CD4-positive, alpha-beta T cell treated with Interleukin-6 for 4 hours (primary cell): ENCODE measurements around the gene DIRAS3.
"Not testable (repeated sequence)": the region's sequence is repeated elsewhere in the genome, so short reads cannot be mapped to it uniquely, and the experiment has no call there.

ENCODE experiments used
- DNase-seq: peaks from one replicate; pipeline ENCODE4 v3.0.0-alpha.2; 2020; ENCODE audit warnings: mixed read lengths

Gene DIRAS3

DNA sequence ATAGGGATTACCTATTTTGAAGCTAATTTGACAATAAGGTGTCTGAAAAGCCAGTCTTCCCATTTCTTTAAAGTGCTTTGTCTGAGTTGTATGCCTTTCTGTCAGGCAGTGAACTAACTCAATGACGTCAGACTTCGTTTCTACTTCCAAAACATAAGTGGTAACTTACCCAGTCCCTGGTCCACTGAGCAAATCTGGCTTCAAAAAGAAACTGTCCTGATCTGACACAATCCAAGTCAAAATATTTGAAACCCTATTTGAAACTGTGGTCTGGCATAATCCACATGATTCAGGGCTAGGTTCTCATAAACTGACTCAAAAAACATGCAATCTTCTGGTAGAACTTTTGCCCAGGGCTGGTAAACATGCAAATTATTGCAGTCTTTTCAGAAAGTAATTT, 34.0 kb downstream of the DIRAS3 start:
- no peak for DNase-seq

DNA sequence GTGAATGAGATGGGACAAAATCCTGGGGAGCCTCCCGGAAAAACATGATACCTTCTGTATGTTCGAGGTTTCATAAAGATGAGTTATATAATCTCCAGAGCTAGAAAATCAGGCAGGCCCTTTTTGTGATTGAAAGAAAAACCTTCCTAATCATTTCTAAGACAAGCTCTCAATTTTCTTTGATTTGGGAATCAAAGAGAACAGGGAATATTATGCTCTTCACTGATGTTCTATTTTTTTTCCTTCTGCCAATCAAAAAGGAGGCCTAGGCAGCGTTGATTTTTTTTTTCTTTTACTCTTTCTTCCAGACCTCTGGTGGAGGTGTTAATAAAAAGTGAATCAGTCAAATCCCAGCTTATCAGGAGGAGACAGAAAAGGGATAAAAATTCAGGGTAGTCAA, 34.5 kb downstream of the DIRAS3 start:
- no peak for DNase-seq

DNA sequence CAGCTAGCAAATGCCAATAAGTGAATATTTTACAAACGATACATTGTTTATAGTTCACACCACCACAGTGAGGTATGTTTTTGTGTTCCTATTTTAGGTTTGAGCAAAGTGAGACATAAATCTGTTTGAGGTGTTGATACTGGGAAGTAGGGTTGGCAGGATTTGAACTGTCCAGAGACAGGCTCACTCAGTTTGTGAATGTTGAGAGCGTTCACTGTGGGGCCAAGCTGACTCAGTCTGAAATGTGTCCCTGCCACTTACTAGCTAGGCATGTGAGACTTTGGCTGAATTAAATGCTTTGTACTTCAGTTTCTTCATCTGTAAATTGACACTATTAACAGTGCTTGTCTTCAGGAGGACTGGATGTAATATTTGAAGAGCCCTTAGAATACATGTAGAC, 35.1 kb downstream of the DIRAS3 start:
- DNase-seq: no peak

DNA sequence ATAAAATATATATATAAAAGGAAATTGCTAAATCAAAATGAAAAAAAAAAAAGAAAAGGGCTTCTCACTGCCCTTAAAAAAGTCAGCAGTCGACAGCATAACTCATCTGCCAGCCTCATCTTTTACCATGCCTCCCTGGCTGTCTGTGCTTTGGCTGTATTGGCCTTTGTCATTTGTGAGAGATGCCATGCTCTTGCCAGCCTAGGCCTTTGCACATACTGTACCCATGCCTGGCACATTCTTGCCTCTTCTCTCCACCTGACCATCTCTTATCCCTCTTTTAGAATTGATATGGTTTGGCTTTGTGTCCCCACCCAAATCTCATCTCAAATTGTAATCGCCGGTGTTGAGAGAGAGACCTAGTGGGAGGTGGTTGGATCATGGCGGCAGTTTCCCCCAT, 37.1 kb downstream of the DIRAS3 start:
- DNase-seq: no peak

DNA sequence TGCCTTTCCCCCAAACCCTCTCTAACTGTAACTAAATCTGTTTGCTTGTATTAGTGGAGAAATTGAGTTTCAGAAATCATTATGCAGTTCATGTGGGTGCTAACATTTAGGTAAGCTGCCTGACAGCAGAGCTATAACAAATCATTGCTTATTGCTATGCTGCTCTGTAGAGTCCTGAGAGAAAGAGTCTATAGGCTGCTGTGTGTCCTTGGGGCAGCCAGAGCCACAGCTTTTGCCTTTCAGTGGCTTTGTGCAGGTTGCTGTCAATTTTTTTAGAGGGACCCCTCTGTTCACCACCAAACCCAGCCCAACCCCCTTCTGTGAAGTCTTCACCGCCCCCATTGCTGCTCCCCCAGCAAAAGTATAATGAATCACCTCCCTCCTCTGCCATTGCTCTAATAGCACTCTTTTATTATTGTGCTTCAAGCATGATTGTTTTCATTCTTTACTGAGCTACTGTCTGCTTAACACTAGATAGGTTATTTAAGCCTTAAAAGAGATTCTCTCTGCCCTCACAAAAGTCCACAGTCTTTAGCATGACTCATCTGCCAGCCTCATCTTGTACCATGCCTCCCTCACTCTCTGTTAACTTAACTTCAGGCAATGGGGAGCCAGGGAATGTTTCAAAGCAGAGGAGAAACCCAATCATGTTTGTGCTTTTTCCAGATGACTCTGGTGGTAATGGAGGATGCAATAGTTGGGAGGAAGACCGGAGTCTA, 38.6 kb downstream of the DIRAS3 start:
- no peak for DNase-seq

DNA sequence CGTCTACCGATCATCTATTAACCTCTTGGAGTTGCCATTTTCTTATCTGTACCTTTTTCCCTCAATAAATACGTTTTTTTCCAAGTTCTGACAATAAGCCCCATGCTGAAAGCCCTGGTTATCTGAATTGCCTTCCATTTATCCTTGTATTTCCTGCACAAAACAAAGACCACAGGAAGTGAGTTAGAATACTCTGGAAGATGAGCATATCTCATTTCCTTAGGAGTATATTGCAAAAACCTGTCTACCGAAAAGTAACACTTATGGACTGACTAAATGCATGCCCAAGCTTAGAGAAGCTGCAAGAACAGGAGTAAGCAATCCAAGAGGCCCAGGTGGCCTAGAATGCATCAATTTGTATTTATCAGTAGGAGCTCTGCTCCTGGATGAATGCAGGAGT, 39.9 kb downstream of the DIRAS3 start:
- no peak for DNase-seq

DNA sequence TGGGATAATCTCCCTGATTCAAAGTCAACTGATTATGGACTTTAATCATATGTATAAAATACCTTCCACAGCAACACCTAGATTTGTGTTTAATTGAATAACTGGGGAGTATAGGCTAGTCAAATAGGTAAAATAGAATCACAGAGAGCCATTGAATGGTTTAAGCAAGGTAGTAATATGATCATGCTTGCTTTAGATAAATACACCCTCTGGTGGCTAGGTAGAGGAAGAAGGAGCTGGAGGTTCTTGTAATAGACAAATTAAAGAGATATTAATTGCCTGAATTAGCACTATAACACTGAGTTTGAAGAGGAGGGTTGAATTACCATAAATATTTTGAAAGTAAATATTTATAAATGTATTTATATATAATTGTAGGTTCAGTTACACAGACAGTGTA, 40.3 kb downstream of the DIRAS3 start:
- no peak for DNase-seq

DNA sequence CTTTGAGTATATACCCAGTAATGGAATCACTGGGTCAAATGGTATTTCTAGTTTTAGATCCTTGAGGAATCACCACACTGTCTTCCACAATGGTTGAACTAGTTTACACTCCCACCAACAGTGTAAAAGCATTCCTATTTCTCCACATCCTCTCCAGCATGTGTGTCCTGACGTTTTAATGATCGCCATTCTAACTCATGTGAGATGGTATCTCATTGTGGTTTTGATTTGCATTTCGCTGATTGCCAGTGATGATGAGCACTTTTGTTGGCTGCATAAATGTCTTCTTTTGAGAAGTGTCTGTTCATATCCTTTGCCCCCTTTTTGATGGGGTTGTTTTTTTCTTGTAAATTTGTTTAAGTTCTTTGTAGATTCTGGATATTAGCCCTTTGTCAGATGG, 46.8 kb downstream of the DIRAS3 start:
- DNase-seq: not testable (repeated sequence)

DNA sequence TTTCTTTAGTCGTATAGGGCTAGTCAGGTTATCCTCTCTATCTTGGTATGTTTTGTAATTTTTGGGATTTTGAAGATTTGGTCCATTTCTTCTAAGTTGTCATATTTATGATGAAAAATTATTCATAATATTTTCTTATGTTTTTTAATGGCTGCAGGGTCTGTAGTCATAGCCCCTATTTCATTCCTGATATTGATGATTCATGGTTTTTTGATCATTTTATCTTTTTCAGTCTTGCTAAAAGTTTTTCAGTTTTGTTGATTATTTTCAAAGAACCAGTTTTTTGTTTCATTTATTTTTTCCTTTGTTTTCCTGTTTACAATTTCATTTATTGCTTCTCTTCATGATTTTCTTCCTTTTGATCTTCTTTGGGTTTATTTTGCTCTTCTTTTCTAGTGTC, 50.2 kb downstream of the DIRAS3 start:
- no peak for DNase-seq

DNA sequence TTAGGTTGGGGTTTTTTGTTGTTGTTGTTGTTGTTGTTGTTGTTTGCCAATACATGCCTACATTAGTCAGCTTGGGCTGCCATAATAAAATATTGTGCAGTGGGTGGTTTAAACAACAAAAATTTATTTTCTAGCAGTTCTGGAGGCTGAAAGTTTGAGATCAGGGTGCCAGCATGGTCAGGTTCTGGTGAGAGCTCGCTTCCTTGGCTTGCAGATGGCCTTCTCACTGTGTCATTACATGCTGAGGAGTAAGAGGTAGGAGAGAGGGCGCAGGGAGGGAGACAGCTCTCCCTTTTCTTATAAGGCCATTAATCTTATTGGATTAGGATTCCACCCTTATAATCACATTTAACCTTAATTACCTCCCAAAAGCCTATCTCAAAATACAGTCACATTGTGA, 52.7 kb downstream of the DIRAS3 start:
- no peak for DNase-seq
